Stimulated activated CD4-positive, alpha-beta T cell treated with anti-CD3 and anti-CD28 coated beads, Interleukin-2, amount 100 ng/mL, for 4 hours (primary cell): ENCODE measurements around the gene CCNY.

Experiments
- DNase-seq: peaks from one replicate; pipeline ENCODE4 v3.0.0-alpha.2; 2020; ENCODE audit warnings: low read depth

The CCNY gene

DNA sequence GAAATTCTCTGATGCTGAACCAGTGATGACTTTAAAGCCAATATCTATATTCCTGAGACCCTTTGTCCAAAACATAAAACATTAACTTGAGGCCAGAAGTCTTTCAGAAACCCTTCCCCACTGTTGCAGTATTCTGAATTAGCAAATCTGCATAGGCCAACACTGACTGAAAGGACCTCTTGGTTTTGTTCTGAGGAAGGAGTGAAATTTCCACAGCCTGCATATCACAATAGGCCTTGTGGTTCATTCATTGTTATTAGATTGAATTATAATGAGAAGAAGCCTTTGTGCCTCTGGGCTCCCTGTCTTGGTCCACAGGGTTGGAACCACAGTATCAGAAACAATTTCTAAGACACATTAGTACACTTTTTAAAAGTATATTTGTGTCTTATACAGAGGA lies 90.3 kb downstream of the CCNY start:
- DNase-seq: no peak

GRCh38 chr10:35427543-35427942 lies 91.2 kb downstream of the CCNY start:
- DNase-seq: no peak

DNA sequence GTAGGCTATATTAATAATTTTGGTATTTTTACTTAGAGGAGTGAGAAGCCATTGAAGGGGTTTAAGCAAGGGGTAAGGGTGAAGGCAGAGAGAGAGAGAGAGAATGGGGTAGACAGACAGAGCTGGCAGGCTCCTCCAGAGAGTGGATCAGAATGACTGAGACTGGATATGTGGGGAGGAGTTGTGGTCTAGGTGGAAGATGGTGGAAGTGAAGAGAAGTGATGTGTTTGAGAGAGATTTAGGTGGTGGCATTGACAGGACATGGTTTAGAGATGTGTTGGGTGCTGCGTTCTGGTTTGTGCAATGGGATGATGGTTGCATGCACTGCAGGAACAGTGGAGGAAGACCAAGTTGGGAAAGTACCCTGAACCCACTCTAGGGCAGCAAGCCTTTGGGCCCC lies 92.2 kb downstream of the CCNY start:
- DNase-seq: no peak

- DNase-seq: no peak
Observed at GRCh38 chr10:35432781-35433338, 96.6 kb downstream of the CCNY start.

DNA sequence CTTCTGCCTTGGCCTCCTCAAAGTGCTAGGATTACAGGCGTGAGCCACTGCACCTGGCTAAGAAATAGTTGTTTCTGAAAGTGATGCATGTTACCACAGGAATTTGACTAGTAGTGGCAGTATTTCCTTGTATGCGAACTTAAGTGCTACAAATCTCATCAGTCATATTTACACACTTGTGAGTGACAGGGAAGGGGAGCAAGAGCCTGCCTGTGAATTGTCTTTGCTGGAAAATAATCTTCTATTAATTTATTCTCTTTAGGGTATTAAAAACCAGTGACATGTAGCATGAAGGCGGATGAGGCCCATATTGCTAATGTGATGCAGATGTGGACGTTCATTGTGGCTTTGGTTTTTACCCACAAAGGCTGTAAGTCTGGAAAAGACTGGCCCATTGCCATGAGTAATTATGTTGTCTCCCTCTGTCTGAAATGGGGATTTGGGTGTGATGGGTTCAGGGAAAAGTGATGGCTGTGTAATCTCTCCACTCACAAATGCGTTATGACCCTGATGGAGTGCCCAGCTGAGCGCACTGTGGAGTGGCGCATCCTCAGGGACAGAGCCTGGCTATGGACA lies 97.6 kb downstream of the CCNY start:
- no peak for DNase-seq

GRCh38 chr10:35434533-35434932 lies 98.2 kb downstream of the CCNY start:
- no peak for DNase-seq

DNA sequence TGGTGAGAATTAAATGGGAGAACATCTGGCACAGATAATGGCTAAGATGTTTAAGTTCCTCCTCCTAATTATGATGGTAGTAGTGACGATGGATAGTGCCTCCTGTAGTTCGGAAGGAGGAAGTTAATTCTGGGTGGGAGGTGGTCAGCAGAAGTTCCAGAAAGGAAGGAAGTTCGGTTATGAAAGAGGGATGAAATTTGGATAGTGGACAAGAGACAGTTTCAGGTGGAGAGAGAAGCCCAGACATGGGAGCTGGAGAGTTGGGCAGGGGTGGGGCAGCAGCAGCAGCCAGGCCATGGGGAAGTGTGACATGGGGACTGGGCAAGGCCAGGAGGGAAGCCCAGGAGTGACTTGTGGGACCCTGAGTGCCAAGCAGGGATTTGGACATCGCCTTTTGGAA lies 99.5 kb downstream of the CCNY start:
- DNase-seq: no peak

DNA sequence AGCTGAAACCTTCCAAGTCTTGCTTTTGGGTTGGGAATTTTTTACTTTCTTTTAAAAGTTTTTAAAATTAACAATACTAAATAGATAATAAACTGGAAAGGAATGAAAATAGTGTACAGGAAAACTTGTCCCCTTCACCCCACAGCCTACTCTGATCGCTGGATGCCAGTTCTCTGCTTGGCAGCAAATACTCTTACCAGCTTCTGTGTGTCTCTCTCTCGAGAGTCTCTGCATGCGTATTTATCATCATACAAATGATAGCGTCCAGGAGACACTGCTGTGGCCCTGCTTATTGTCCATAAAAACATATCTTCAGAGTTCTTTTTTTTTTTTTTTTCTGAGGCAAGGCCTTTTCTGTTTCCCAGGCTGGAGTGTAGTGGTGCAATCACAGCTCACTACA lies 101.5 kb downstream of the CCNY start:
- DNase-seq: no peak

DNA sequence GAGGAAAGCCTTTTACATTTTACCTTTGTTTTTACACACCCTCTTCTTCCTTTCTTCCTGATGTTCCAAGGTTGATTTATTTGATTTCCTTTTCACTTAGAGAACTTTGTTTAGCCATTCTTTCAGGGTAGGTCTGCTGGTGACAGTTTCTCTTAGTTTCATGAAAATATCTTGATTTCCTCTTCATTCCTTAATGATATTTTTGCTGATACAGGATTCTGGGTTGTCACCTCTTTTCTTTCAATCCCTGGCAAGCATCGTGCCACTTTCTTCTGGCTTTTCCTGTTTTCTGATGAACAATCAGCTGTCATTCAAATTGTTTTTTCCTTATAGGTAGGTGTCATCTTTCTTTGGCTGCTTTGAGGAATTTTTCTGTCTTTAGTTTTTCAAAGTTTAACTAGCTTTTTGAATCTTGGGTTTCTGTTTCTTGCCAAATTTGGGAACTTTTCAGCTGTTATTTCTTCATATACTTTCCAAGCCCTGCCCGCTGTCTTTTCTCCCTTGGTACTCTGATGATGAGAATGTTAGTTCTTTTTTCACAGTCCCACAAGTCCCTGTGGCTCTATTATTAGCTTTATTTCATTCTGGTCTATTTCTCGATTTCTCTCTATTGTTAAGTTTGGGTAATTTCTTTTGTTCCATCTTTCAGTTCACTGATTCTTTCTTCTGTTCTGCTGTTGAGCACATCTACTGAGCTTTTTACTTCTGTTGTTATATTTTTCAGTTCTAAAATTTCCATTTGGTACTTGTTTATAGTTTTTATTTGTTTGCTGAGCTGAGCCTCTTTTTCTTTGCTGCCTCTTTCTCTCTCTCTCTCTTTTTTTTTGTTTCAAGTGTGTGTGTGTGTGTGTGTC lies 102.6 kb downstream of the CCNY start:
- DNase-seq: no peak

- DNase-seq: no peak
Observed at GRCh38 chr10:35440016-35440415, 103.7 kb downstream of the CCNY start.

- no peak for DNase-seq
Observed at GRCh38 chr10:35442028-35442427, 105.7 kb downstream of the CCNY start.

DNA sequence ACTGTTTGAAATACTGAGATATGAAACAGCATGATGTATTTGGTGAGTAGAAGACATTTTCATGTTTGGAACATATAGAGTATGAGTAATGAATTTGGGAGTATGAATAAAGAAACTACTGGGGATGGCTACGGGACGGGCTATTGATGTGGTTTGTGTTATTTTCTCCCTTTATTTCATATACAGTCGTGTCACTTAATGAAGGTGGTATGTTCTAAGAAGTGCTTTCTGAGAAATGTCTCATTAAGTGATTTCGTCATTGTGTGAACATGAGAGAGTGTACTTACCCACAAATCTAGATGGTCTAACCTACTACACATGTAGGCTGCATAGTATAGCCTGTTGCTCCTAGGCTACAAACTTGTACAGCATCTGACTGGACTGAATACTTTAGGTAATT lies 106.3 kb downstream of the CCNY start:
- no peak for DNase-seq

DNA sequence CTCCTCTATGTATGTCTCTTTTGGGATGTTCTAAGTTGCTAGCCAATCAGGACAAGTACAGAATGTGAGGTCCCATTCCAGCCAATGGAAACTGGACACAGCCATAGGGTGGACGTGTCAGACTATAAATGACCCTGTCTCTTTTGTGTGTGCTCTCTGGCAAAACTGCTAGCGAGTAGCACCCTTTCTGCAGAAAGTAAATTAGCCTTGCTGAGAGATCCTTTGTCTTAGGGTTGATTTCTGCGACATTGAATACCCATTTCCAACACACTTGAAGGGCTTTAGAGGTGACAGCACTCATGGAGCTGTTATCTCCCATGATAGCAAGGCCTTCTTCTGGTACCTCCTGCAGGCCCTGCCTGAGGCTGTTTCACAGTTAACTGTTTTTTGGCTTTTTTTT lies 107.5 kb downstream of the CCNY start:
- DNase-seq: no peak

DNA sequence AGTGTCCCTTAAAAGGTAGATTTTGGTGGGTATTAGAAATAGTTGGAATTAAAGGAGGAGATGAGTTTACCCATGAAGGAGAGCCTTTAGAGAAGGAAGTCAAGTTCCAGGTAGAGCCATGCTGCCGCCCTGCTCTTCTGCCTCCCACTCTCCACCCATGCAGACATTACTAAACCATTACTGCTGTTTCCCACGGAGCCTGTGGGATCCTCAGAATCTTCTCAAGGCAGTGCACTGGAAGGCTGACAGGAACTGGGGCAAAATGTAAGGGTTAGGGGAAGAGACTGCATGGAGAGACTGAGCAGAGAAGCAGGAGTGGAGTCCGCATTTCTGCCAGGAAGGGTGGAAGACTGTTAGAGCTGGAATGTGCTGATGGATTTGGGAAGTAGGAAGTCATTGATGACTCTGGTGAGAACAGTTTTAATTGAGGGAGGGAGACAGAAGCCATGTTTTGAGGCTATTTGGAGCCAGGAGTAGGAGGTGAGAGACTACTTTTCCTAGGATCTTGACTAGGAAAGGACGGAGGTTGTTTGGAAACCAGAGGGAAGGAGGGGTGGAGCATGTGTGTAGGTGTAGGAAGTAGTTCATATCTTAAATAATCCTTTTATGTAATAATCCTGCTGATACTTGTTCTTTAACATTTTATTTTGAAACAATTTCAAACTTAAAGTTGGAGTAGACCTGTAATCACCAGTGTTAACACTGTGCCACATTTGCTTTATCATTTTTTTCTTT lies 109.0 kb downstream of the CCNY start:
- DNase-seq: no peak

DNA sequence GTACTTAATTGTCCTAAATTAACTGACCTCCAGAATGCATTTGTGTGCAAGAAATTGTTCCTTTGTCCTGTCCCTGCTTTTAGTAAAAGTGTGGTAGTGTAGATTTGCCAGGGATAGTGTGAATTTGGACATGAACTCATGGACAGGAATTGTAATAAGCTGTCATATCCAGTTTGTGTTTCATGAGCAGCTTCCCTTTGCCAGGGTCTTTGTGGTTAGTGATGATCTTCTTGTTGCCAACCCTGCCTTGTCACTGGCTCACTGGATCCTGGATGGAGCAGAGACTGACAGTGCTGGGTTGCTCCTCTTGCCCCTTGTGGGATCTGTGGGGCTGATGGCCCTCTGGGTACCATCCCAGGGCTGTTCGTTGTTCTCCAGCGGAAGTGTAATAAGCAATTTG lies 110.1 kb downstream of the CCNY start:
- no peak for DNase-seq

GRCh38 chr10:35447693-35448407 lies 111.5 kb downstream of the CCNY start:
- no peak for DNase-seq

DNA sequence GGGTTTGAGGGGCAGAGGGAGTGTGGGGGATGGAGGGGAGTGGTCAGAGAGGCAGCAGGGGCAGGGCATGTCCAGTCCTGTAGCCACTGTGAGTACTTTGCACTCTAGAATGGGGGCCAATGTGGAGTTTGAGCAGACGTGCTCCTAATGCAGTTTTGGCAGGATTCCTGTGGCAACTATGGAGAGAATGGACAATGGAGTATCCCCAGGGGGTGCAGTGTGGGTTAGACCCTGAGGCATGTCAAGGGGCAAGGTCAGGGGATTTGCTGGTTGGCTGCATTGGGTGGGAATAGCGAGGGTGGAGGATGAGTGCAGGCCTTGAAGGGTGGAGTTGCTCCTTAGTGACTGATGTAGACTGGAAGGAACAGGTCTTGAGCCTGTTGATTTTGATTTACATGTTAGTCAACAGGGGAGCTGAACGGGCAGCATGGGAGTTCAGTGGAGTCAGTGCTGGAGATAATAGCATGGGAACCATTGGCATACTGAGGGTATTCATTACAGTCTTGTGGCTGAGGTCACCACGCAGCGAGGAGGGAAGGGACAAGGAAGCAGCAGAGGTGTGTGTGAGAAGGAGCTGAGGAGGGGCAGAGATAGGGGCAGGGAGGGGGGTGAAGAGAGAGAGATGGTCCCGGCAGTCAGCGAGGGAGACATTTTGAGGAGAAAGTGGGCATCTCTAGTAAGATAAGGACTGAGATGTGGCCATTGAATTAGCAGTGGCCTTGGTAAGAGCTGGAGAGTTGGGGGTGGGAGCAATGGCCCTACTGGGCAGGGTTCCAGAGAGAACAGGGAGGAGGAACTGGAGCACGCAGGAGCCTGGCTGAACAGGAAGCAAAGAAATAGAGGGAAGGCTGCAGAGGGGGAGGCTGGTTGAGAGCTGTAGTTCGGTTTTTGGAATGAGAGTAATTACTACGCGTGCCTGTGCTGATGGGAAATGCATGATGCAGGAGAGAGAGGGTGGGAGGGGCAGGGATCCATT lies 112.7 kb downstream of the CCNY start:
- DNase-seq: no peak

DNA sequence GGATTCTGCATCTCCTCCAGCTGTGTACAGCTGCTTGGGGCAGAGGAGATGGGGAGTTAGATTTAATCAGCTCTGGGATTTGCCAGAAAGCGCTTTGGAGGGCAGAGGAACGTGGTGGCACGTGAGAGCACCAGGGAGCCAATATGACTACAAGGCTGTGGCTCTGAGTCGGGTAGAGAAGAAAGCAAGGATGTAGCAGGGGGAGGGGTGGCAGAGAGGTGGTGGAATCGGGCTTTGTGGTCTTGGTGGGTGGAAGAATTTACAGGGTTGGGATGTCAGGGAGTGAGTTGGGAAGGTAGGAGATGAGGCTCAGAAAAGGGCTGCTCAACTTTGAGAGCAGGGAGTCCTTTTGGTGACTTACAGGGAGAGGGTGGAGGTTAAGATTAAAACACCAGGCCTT lies 113.6 kb downstream of the CCNY start:
- no peak for DNase-seq

GRCh38 chr10:35451151-35452016 lies 115.1 kb downstream of the CCNY start:
- no peak for DNase-seq

DNA sequence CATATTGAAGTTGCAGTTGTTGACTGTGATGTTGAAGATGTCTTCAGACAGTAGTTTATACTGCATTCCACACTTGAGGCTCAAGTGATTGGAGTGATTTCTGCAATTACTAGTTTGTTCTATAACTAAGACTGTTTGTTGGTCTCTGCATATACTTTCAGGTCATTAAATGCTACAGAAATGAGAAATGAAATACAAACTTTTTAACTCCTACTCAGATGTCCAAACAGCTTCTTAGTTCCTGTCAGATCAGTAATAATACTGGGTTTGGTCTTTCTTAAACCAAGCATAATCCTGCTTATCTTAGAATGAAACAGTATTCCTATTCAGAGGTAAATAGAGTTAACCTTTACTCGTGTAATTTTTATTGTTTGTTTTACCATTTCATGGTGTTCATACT lies 115.9 kb downstream of the CCNY start:
- no peak for DNase-seq
